ENCODE measurements around the gene DCN.

- TF ChIP-seq POLR2AphosphoS5 (IDR thresholded peaks at IDR 0.05; ENCODE audit: insufficient read depth, low read depth, low read length) = no peak
- TF ChIP-seq CTCF (IDR thresholded peaks at IDR 0.05; ENCODE audit: extremely low read depth in 1 of 2, insufficient read depth in 1 of 2, low read depth in 1 of 2, low read length in 2 of 2) = no peak
Measured at GRCh38 chr12:91226951-91227350, 44.3 kb upstream of the DCN start.
